HepG2 (cell line): ENCODE data around the gene LAMP1. TPM values are rescaled to one million over a fixed set of nuclear protein-coding genes. Genes with fewer than 3 reads are reported as not detected.

Experiments used
- ARID2 ChIP-seq: sonication (generic); formaldehyde crosslinking; IDR thresholded peaks from 2 replicates; pipeline ENCODE4 v1.8.1; 2022; ENCODE audit warnings: mild to moderate bottlenecking, missing genetic modification reagents, borderline replicate concordance
- EED ChIP-seq: sonication (generic); formaldehyde crosslinking; IDR thresholded peaks from 2 replicates; pipeline ENCODE4 v1.5.0; 2020; ENCODE audit warnings: mild to moderate bottlenecking, missing genetic modification reagents
- GATAD1 ChIP-seq: IDR thresholded peaks from 2 replicates; pipeline ENCODE4 v1.6.1; 2016; ENCODE audit warnings: missing genetic modification reagents, missing compliant biosample characterization
- GPN1 ChIP-seq: sonication (generic); formaldehyde crosslinking; IDR thresholded peaks from 2 replicates; pipeline ENCODE4 v1.5.1; 2020; ENCODE audit warnings: missing genetic modification reagents, borderline replicate concordance
- HNRNPL ChIP-seq: fragments of 200-400 bp; formaldehyde crosslinking; IDR thresholded peaks from 2 replicates; pipeline ENCODE4 v1.6.1; 2017; ENCODE audit warnings: mild to moderate bottlenecking, low read depth, low read length
- IKZF1 ChIP-seq: fragments of 450-650 bp; IDR thresholded peaks from 2 replicates; pipeline ENCODE4 v1.7.1; 2016
- ISX ChIP-seq: sonication (generic); formaldehyde crosslinking; conservative IDR thresholded peaks from 2 replicates; pipeline ENCODE4 v1.5.0; 2020; ENCODE audit warnings: missing genetic modification reagents
- KDM2A ChIP-seq: sonication (generic); formaldehyde crosslinking; IDR thresholded peaks from 2 replicates; pipeline ENCODE4 v1.4.0; 2020; ENCODE audit warnings: low read depth, missing genetic modification reagents, borderline replicate concordance
- NCOA2 ChIP-seq: sonication (generic); formaldehyde crosslinking; IDR thresholded peaks from 2 replicates; pipeline ENCODE4 v1.8.0; 2022; ENCODE audit warnings: inconsistent platforms
- NFE2L2 ChIP-seq: fragments of 150-350 bp; IDR thresholded peaks from 2 replicates; pipeline ENCODE4 v1.6.1; 2014; ENCODE audit warnings: low read length
- NFIB ChIP-seq: sonication (generic); formaldehyde crosslinking; IDR thresholded peaks from 2 replicates; pipeline ENCODE4 v1.9.0; 2021; ENCODE audit warnings: missing genetic modification reagents, mild to moderate bottlenecking, borderline replicate concordance
- PHF5A ChIP-seq: IDR thresholded peaks from one replicate; pipeline ENCODE4 v1.6.1; 2018; ENCODE audit warnings: low read depth, missing genetic modification reagents; ENCODE audit not compliant: unreplicated experiment
- SIN3B ChIP-seq: fragments of 150-350 bp; IDR thresholded peaks from 2 replicates; pipeline ENCODE4 v1.6.1; 2014; ENCODE audit warnings: low read length
- TOPORS ChIP-seq: sonication (generic); formaldehyde crosslinking; IDR thresholded peaks from 2 replicates; pipeline ENCODE4 v1.8.0; 2023; ENCODE audit warnings: mild to moderate bottlenecking, missing genetic modification reagents
- TSC22D2 ChIP-seq: sonication (generic); formaldehyde crosslinking; IDR thresholded peaks from 2 replicates; pipeline ENCODE4 v1.5.1; 2020; ENCODE audit warnings: missing genetic modification reagents, mild to moderate bottlenecking, borderline replicate concordance
- ZMYM2 ChIP-seq: sonication (generic); formaldehyde crosslinking; IDR thresholded peaks from 2 replicates; pipeline ENCODE4 v1.8.0; 2022; ENCODE audit warnings: mild to moderate bottlenecking, missing genetic modification reagents
- ZNF292 ChIP-seq: sonication (generic); formaldehyde crosslinking; IDR thresholded peaks from 2 replicates; pipeline ENCODE4 v1.8.1; 2022; ENCODE audit warnings: mild to moderate bottlenecking, low read depth, missing genetic modification reagents, borderline replicate concordance
- ZNF317 ChIP-seq: sonication (generic); formaldehyde crosslinking; IDR thresholded peaks from 2 replicates; pipeline ENCODE4 v1.5.0; 2020; ENCODE audit warnings: mild to moderate bottlenecking, missing genetic modification reagents
- ZNF383 ChIP-seq: sonication (generic); formaldehyde crosslinking; IDR thresholded peaks from 2 replicates; pipeline ENCODE4 v1.4.0; 2020; ENCODE audit warnings: missing genetic modification reagents, mild to moderate bottlenecking, borderline replicate concordance
- ZNF550 ChIP-seq: sonication (generic); formaldehyde crosslinking; IDR thresholded peaks from 2 replicates; pipeline ENCODE4 v1.4.0; 2020; ENCODE audit warnings: mild to moderate bottlenecking, missing genetic modification reagents, borderline replicate concordance
- ZNF615 ChIP-seq: sonication (generic); formaldehyde crosslinking; IDR thresholded peaks from 2 replicates; pipeline ENCODE4 v1.5.0; 2020; ENCODE audit warnings: mild to moderate bottlenecking, missing genetic modification reagents, borderline replicate concordance
- ZNF747 ChIP-seq: sonication (generic); formaldehyde crosslinking; IDR thresholded peaks from 2 replicates; pipeline ENCODE4 v1.8.1; 2023; ENCODE audit warnings: missing genetic modification reagents, mild to moderate bottlenecking, borderline replicate concordance
- polyA plus RNA-seq, 8 experiments: library from polyadenylated mRNA; depleted of rRNA in 3 of 8; stranded (reverse) in 7 of 8; unstranded in 1 of 8; fragments of >200 nt; fragmentation: Illumina TruSeq in 4 of 8; extraction: Trizol in 4 of 8; gene quantifications; 2 replicates each; pipeline versions ENCODE4 v1.2.1 to v1.2.3, GENCODE V29; 2011 to 2016; ENCODE audit warnings: low read depth in 4 of 8, missing spikeins in 1 of 8, mixed read lengths in 1 of 8; ENCODE audit not compliant: insufficient read depth in 1 of 8
- total RNA-seq, 5 experiments: library from RNA; depleted of rRNA; stranded (reverse); fragments of >200 nt; fragmentation: Illumina TruSeq; extraction: Trizol; gene quantifications; 2 replicates each; pipeline ENCODE4 v1.2.3, GENCODE V29; 2016; ENCODE audit warnings: low read depth in 1 of 5
- TF ChIP-seq, protein P1 (sequence below): sonication (generic); formaldehyde crosslinking; conservative IDR thresholded peaks from 2 replicates; pipeline ENCODE4 v1.4.0; 2020; ENCODE audit warnings: missing genetic modification reagents
- TF ChIP-seq, protein P2 (sequence below): sonication (generic); formaldehyde crosslinking; IDR thresholded peaks from 2 replicates; pipeline ENCODE4 v1.4.0; 2020; ENCODE audit warnings: missing genetic modification reagents
- TF ChIP-seq, protein P3 (sequence below): fragments of 450-650 bp; IDR thresholded peaks from 2 replicates; pipeline ENCODE4 v1.6.1; 2016

The LAMP1 gene
- total and polyA plus RNA-seq, 2 of the 13 experiments (the other 11 are each of a cell fraction or from before 2014, with no cell fraction given) = 103 to 112 TPM

DNA sequence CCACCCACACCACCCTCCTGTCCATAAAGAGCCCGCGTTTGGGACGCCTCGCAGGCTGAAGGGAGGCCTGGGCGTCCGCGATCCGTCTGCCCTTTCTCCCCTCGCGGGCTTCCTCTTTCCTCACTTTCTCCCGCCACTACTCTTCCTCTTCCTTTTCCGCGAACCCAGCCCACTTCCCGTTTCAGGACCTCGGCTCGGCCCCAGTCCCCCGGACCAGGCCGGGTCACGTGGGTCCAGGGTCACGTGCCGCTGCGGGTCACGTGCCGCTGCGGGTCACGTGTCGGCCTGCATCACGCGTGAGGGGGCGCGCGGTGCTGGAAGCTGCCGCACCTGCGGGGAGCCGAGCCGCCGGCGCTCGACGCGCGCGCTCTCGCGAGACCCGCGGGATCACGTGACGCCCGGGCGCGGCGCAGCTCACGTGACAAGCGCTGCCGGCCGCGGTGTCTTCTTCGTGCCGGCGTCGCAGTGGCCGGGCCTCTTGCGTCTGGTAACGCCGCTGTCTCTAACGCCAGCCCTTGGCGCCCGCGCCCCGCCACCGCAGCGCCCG lies at the start of gene LAMP1 (continued):
- TF ChIP-seq SIN3B = peak; percentile 95
- peak; percentile 76 for TF ChIP-seq ZMYM2 (CRISPR knock-in tag)
- TF ChIP-seq, protein P1, sequence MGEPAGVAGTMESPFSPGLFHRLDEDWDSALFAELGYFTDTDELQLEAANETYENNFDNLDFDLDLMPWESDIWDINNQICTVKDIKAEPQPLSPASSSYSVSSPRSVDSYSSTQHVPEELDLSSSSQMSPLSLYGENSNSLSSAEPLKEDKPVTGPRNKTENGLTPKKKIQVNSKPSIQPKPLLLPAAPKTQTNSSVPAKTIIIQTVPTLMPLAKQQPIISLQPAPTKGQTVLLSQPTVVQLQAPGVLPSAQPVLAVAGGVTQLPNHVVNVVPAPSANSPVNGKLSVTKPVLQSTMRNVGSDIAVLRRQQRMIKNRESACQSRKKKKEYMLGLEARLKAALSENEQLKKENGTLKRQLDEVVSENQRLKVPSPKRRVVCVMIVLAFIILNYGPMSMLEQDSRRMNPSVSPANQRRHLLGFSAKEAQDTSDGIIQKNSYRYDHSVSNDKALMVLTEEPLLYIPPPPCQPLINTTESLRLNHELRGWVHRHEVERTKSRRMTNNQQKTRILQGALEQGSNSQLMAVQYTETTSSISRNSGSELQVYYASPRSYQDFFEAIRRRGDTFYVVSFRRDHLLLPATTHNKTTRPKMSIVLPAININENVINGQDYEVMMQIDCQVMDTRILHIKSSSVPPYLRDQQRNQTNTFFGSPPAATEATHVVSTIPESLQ (CRISPR knock-in tag) = no peak
- TF ChIP-seq ARID2 (CRISPR knock-in tag) = 0 out of 2 replicates have a peak, but pooled peaks have one; percentile 14
- TF ChIP-seq EED (CRISPR knock-in tag) = 0 out of 2 replicates have a peak, but pooled peaks have one; percentile 83
- no peak for TF ChIP-seq ZNF292 (CRISPR knock-in tag)
- peak; percentile 53; the same call in 1 of the 2 replicates for TF ChIP-seq ZNF747 (CRISPR knock-in tag)
- TF ChIP-seq ZNF383 (CRISPR knock-in tag) = no peak
- peak; percentile 92 for TF ChIP-seq TSC22D2 (CRISPR knock-in tag)
- peak; percentile 98 for TF ChIP-seq KDM2A (CRISPR knock-in tag)
- TF ChIP-seq ZNF317 (CRISPR knock-in tag) = 0 out of 2 replicates have a peak, but pooled peaks have one; percentile 74
- 0 out of 2 replicates have a peak, but pooled peaks have one; percentile 40 for TF ChIP-seq HNRNPL
- peak; percentile 50; the same call in 1 of the 2 replicates for TF ChIP-seq ISX (CRISPR knock-in tag)
- TF ChIP-seq IKZF1 = no peak
- TF ChIP-seq, protein P2, sequence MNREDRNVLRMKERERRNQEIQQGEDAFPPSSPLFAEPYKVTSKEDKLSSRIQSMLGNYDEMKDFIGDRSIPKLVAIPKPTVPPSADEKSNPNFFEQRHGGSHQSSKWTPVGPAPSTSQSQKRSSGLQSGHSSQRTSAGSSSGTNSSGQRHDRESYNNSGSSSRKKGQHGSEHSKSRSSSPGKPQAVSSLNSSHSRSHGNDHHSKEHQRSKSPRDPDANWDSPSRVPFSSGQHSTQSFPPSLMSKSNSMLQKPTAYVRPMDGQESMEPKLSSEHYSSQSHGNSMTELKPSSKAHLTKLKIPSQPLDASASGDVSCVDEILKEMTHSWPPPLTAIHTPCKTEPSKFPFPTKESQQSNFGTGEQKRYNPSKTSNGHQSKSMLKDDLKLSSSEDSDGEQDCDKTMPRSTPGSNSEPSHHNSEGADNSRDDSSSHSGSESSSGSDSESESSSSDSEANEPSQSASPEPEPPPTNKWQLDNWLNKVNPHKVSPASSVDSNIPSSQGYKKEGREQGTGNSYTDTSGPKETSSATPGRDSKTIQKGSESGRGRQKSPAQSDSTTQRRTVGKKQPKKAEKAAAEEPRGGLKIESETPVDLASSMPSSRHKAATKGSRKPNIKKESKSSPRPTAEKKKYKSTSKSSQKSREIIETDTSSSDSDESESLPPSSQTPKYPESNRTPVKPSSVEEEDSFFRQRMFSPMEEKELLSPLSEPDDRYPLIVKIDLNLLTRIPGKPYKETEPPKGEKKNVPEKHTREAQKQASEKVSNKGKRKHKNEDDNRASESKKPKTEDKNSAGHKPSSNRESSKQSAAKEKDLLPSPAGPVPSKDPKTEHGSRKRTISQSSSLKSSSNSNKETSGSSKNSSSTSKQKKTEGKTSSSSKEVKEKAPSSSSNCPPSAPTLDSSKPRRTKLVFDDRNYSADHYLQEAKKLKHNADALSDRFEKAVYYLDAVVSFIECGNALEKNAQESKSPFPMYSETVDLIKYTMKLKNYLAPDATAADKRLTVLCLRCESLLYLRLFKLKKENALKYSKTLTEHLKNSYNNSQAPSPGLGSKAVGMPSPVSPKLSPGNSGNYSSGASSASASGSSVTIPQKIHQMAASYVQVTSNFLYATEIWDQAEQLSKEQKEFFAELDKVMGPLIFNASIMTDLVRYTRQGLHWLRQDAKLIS (CRISPR knock-in tag) = peak; percentile 56; the same call in 1 of the 2 replicates
- TF ChIP-seq NFE2L2 = no peak
- TF ChIP-seq ZNF550 = no peak
- peak; percentile 96 for TF ChIP-seq NFIB (CRISPR knock-in tag)
- peak; percentile 96 for TF ChIP-seq PHF5A
- TF ChIP-seq, protein P3, sequence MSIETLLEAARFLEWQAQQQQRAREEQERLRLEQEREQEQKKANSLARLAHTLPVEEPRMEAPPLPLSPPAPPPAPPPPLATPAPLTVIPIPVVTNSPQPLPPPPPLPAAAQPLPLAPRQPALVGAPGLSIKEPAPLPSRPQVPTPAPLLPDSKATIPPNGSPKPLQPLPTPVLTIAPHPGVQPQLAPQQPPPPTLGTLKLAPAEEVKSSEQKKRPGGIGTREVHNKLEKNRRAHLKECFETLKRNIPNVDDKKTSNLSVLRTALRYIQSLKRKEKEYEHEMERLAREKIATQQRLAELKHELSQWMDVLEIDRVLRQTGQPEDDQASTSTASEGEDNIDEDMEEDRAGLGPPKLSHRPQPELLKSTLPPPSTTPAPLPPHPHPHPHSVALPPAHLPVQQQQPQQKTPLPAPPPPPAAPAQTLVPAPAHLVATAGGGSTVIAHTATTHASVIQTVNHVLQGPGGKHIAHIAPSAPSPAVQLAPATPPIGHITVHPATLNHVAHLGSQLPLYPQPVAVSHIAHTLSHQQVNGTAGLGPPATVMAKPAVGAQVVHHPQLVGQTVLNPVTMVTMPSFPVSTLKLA = peak; percentile 99
- TF ChIP-seq TOPORS (CRISPR knock-in tag) = peak; percentile 97
- TF ChIP-seq GPN1 (CRISPR knock-in tag) = peak; percentile 96; the same call in 1 of the 2 replicates
- TF ChIP-seq GATAD1 (CRISPR knock-in tag) = peak; percentile 100
- TF ChIP-seq NCOA2 (CRISPR knock-in tag) = peak; percentile 82; the same call in 1 of the 2 replicates
- peak; percentile 95 for TF ChIP-seq ZNF615 (CRISPR knock-in tag)
